HG03103 (cell line): Measurements from ENCODE around the gene BCL2L1.
"Not testable (repeated sequence)": the region's sequence is repeated elsewhere in the genome, so short reads cannot be mapped to it uniquely, and the experiment has no call there.

Experiments
- ATAC-seq: cut with Tn5 transposase; IDR thresholded peaks from one replicate; pipeline ENCODE4 v1.9.1; 2021; ENCODE audit warnings: low read depth; ENCODE audit not compliant: unreplicated experiment

The BCL2L1 gene

GRCh38 chr20:31678389-31679356 lies 44.0 kb downstream of the BCL2L1 start:
- ATAC-seq = no peak

- ATAC-seq = no peak
Measured at GRCh38 chr20:31677553-31678260, 45.0 kb downstream of the BCL2L1 start.

- ATAC-seq = no peak
Measured at GRCh38 chr20:31676609-31676989, 46.1 kb downstream of the BCL2L1 start.

GRCh38 chr20:31675828-31676608 lies 46.6 kb downstream of the BCL2L1 start:
- no peak for ATAC-seq

- no peak for ATAC-seq
Measured at GRCh38 chr20:31674895-31675827, 47.5 kb downstream of the BCL2L1 start.

GRCh38 chr20:31673943-31674463 lies 48.7 kb downstream of the BCL2L1 start:
- ATAC-seq = no peak

GRCh38 chr20:31673435-31673834 lies 49.2 kb downstream of the BCL2L1 start:
- no peak for ATAC-seq

GRCh38 chr20:31671324-31671723 lies 51.3 kb downstream of the BCL2L1 start:
- no peak for ATAC-seq

- ATAC-seq = no peak
Measured at GRCh38 chr20:31670371-31671228, 52.1 kb downstream of the BCL2L1 start.

- no peak for ATAC-seq
Measured at GRCh38 chr20:31669876-31670275, 52.8 kb downstream of the BCL2L1 start.

- not testable (repeated sequence) for ATAC-seq
Measured at GRCh38 chr20:31668944-31669343, 53.7 kb downstream of the BCL2L1 start.

- no peak for ATAC-seq
Measured at GRCh38 chr20:31667315-31668285, 55.1 kb downstream of the BCL2L1 start.

- ATAC-seq = no peak
Measured at GRCh38 chr20:31666258-31667042, 56.2 kb downstream of the BCL2L1 start.

GRCh38 chr20:31665753-31666152 lies 56.9 kb downstream of the BCL2L1 start:
- no peak for ATAC-seq

- no peak for ATAC-seq
Measured at GRCh38 chr20:31664696-31665354, 57.8 kb downstream of the BCL2L1 start.
